HG03439 (cell line): Measurements from ENCODE around the gene ACSL6.

ENCODE experiments used
- ATAC-seq: cut with Tn5 transposase; IDR thresholded peaks from one replicate; pipeline ENCODE4 v1.9.1; 2021; ENCODE audit warnings: mild to moderate bottlenecking, moderate library complexity; ENCODE audit not compliant: unreplicated experiment

ACSL6 gene

DNA sequence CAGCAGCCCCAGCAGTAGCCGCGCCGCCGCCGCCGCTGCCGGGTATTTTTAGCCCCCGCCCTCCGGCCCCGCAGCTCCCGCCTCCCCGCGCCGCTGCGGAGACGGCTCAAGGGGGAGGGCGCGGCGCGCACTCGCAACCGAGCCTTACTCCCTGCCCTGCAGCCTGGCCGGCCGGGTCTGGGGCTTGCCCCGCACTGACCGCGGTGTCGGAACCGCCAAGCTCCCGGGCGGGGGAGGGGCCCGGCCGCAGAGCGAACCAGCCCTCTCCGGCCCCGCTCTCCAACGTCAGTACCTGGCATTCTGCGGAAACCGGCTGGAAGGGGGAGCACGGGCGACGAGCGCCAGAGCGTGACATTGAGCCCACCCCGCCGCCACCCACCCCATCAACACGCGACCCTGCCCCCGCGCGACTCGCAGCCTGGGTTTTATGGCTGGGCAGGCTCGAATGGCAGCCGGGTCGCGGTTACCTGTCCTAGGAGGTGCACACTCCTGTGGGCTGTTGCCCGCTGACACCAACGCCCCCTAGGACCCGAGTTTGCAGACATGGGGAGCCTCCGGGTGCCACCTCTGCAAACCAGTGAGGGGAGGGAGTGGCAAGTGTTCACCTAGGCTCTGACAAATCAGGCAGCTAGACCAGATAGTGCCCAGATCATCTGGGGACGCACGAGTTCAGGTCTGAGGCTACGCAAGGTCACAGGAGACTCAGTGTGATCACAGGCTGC is at the start of gene ACSL6:
Gene ACSL6 (minus strand): TSS at position 37 of the 722 bp plus-strand sequence. CDS start 105 bp downstream, outside the sequence.
- no peak for ATAC-seq

GRCh38 chr5:132060501-132061161 is 49.2 kb upstream of the ACSL6 start, which contains the start of gene IL3:
TSS of gene IL3 (plus strand) at chr5:132060655. CDS start at chr5:132060707, 52 bp downstream.
- ATAC-seq = no peak

GRCh38 chr5:132059696-132060500 is 48.4 kb upstream of the ACSL6 start:
- ATAC-seq = no peak

DNA sequence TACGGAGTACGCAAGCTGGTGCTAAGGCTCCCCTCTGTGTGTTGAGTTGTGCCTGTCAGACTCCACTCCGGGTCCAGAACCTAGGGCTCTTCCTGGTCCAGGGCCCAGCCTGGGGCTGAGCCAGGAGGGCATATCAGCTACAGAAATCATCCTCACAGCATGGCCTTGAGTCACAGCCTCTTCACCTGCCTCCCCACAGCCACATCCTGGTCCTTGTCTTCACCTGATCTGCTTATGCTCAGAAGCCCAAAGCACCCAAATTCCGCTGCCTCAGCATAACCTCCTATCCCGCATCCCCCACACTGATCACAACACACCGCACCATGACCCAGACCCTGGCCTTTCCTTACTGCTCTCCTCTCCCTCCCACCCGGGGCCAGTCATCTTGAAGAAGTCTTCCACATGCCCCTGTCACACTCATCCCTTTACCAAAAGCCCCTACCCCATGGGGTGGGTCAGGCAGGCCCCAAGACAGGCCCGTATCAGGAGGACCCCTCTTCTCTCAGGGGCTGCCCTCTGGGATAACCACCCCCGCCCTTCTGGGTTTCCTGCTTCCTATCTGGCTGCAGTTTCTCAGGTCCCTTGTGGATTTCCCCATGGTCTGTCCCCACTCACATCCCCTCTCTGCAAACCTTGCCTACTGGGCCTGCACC is 47.7 kb upstream of the ACSL6 start:
- no peak for ATAC-seq

DNA sequence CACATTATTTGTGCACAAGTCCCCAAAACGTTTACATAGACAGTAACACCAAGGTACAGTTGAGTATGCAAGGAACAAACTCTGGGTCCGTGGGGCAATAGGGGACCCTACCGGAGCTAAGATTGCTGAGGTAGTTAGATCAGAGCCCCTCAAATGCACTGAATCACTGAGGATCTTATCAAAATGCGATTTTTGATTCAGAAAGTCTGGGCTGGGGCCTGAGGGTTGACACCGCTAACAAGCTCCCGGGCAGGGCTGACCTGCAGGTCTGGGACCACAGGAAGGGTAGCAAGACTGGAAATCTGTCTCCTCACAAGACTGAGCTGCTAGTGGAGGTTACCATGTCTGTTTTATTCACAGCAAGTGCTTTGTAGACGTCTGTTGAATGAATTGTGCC is 47.2 kb upstream of the ACSL6 start:
- ATAC-seq = no peak

DNA sequence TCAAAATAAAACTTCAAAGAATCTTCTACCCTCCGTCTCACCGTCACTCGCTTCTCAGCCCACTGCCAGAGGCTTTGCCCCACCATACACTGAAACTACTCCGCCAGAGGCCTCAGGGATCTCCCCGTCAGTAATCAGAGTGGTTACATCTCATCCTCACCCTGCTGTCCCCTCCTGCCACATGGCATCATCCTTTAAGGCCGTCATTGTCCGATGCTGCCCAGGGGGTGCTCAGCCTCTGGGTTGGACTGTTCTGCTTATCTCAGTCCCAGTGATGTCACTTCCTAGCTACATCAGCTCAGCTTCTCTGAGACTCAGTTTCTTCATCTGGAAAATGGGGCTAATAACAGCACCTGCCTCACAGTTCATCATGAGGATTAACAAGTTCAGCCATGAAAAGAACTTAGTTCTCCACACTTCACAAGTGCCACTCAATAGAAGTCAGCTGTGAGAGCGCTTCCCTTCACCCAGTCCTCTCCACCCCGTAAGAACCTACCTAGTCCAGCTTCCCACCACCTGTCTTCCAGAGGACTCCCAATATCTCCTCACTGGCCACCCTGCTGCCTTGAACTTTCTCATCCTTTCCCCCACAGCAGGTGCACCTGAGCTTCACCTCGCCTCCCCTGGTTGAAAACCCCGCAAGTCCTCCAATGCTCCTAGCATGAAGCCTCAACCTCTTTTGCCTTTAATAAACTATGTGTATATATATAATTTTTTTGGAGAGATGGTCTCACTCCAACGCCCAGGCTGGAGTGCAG is 46.2 kb upstream of the ACSL6 start:
- ATAC-seq = no peak

GRCh38 chr5:132056610-132057497 is 45.4 kb upstream of the ACSL6 start:
- ATAC-seq = no peak

DNA sequence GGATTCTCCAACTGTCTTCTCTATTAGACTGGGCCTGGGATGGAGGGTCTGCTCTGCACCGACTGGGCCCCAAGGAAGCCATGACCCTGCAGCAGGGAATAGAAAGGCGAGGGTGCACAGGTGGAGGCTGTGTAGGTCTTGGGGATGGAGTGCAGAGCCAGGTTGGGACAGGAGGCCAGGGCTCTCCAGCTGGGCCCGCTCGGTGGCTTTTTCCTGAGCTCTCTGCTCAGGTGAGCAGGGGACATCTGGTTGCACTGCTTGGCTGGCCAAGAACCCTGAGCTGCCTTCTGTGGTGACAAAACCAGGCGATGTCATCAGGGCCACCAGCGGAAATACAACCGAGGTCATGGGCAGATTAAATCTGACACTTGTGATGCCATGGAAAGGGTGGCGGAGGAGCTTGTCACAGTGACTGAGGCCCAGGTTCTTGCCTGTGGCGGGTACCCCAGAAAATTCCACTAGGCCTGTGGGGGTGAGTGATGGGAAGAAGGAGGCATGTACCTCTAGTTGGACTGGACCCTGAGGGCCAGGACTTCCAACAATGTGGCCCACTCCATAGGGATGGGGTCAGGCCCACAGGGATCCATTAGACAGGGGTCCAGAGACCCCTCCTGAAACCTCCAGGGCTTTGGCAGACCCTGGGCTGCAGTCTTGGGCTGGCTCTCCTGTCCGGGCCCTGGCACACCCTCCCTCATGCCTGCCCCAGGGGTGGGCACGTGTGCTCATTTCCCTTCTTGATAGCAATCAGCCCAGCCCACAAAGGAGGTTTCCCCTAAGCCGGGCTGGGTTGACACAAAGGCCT is 44.6 kb upstream of the ACSL6 start:
- ATAC-seq = no peak

- ATAC-seq = no peak
Observed at GRCh38 chr5:132055441-132055807, 44.0 kb upstream of the ACSL6 start.

DNA sequence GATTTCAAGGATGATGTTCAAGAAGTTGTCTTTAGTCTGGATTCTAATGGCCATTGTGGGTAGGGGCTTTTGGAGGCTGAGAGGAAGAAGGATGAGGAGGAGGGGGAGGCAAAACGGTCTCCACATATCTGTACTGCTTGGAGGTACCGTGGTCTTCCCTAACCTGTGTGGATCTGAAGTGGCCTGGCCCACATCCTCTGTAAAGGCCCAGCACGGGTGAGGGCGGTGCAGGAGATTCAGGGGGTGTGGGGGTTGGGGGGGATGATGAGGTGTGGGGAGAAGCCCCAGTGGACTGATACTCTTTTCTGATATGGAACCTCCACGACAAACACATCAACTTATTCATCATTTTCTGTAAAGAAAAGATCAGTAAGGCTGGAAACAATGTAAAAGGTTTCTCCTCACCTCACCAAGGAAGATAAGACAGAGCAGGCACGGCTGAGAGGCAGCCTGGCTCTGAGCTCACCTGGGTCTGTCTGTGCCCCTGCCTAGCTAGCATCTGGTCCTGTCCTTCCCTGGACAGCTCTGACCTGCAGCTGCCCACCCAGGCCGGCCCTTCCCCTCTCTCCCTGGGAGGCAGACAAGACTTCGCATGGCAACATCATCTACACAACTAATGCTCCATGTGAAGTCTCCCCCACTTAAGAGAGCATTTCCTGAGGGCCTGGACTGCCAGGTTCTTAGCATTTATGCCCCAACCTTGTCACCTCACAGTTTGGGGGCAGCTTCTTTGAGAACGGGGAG is 43.4 kb upstream of the ACSL6 start:
- ATAC-seq = no peak

DNA sequence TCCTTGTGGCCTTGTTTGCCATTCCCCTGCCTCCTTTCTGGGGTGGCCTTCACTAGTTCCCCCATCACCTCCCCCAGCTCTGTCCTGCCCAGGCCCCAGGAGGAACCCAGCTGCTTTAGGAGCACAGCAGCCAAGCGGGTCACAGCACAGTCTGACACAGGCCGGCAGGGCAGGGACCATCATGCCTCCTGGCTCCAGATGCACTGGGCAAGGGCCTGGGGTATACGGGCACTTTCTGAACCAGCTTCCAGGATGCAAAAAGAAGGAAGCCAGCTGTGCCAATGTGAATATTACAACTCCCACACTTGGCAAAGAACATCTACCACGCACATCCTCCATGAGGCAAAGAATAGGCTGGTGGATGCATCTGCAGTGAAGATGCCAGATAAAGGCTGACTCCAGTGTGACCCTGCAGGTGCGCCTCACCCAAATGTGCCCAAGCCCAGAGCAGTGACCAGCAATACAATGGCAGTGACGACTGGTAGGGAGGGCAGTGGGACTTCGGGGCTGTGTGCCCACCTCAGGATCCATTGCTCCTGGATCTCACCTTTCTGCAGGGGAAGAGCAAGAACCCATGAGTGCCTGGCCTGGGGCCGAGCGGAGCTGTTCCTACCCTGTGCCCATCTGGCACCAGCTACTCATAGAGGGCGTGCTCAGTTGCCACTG is 42.7 kb upstream of the ACSL6 start:
- ATAC-seq = no peak

DNA sequence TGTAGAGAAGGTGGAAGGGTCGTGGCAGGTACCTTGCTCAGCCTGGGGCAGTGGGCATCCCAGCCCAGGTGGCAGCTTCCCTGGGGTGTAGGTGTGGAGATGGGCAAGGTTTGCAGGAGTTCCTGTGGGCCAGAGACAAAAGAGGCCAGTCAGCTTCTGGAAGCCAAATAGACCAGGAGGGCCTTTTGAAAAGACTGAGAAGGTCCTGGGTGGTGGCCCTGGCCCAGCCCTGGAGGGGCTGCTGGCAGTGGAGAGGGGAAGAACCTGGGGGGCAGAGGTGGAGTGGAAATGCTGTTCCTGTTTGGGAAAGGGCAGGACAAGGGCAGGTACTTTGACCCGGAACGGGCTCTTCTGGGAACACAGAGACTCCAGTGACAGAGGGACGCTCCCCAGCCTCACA is 42.0 kb upstream of the ACSL6 start:
- ATAC-seq = no peak

DNA sequence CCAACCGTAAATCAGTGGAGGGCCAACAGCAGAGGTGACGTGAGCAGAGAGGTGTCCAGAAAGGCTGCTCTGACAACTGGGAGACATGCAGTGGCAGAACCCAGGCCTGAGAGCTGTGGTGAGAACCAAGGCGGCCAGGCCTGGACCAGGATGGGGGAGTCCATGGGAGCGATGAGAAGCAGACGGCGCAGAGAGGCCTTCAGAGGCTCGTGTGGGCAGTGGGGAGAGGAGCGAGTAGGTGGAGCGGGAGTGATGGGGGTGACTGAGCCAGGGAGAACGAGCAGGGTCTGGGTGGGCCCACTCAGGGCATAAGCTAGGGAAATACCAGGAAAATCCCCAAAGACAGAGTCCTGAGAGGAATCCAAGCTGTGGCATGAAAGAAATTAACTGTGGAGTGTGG is 41.1 kb upstream of the ACSL6 start:
- no peak for ATAC-seq

GRCh38 chr5:132050661-132051552 is 39.4 kb upstream of the ACSL6 start:
- ATAC-seq = no peak

DNA sequence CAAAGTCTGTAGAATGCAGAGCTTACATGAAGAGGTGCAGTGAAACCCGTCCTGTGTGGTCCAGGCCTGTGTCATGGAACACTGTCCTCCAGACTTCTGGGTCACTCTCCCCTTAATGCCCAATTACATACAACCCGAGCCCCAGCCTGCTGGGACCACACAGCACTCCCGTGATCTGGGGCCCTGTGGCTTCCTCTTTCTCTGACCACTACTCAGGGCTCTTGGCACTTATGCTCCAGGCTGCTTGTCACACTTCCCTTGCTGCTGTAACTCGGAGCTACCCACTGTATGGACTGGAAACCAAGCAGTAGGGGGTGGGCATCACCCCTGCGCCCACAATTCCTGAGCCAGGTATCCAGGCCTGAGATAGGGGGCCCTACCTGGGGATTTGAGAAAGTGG is 38.7 kb upstream of the ACSL6 start:
- ATAC-seq = no peak

DNA sequence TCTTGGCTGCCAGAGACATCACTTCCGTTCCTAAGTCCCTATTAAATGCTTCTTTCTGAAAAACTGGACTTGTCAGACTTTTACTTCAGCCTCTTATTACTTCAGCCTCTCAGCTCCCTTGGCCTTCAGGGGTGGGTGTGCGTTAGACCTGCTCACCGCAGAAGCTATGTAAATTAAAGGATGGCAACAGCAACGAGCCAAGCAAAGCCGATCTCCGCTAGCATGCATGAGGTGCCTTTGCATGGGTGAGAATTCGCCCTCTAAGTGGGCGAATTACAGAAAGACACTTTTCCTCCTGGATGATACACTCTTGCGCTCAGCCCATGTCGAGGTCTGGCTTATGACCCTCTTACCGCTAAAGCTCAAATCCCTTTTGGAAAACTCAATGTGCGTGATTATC is 38.1 kb upstream of the ACSL6 start:
- no peak for ATAC-seq
